ENCODE measurements around the gene MTMR10. TPM values are rescaled to one million over a fixed set of nuclear protein-coding genes. Genes with fewer than 3 reads are reported as not detected.
A peak's percentile ranks its signal among the peaks of the same experiment; 100 is the strongest.

Gene MTMR10, protein sequence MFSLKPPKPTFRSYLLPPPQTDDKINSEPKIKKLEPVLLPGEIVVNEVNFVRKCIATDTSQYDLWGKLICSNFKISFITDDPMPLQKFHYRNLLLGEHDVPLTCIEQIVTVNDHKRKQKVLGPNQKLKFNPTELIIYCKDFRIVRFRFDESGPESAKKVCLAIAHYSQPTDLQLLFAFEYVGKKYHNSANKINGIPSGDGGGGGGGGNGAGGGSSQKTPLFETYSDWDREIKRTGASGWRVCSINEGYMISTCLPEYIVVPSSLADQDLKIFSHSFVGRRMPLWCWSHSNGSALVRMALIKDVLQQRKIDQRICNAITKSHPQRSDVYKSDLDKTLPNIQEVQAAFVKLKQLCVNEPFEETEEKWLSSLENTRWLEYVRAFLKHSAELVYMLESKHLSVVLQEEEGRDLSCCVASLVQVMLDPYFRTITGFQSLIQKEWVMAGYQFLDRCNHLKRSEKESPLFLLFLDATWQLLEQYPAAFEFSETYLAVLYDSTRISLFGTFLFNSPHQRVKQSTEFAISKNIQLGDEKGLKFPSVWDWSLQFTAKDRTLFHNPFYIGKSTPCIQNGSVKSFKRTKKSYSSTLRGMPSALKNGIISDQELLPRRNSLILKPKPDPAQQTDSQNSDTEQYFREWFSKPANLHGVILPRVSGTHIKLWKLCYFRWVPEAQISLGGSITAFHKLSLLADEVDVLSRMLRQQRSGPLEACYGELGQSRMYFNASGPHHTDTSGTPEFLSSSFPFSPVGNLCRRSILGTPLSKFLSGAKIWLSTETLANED
- polyA plus RNA-seq (2011; rRNA removed) = 19.3 and 23.1 TPM in 2 replicates
- polyA plus RNA-seq (2012; cell fraction: cytosol; rRNA removed) = 4.1 and 5.1 TPM in 2 replicates
- 3.7 and 5.8 TPM in 2 replicates for polyA plus RNA-seq (2012; cell fraction: nucleus; rRNA removed)
- polyA plus RNA-seq (2017; fragmentation: RNase III; extraction: RNeasy Plus Mini Kit Qiagen cat#74134 plus additional on column Dnase treatment) = 11.5 to 11.9 TPM (median 11.6 TPM) in 3 replicates
- polyA minus RNA-seq (2011; rRNA and poly(A)+ RNA removed) = 12.2 and 13.2 TPM in 2 replicates

DNA sequence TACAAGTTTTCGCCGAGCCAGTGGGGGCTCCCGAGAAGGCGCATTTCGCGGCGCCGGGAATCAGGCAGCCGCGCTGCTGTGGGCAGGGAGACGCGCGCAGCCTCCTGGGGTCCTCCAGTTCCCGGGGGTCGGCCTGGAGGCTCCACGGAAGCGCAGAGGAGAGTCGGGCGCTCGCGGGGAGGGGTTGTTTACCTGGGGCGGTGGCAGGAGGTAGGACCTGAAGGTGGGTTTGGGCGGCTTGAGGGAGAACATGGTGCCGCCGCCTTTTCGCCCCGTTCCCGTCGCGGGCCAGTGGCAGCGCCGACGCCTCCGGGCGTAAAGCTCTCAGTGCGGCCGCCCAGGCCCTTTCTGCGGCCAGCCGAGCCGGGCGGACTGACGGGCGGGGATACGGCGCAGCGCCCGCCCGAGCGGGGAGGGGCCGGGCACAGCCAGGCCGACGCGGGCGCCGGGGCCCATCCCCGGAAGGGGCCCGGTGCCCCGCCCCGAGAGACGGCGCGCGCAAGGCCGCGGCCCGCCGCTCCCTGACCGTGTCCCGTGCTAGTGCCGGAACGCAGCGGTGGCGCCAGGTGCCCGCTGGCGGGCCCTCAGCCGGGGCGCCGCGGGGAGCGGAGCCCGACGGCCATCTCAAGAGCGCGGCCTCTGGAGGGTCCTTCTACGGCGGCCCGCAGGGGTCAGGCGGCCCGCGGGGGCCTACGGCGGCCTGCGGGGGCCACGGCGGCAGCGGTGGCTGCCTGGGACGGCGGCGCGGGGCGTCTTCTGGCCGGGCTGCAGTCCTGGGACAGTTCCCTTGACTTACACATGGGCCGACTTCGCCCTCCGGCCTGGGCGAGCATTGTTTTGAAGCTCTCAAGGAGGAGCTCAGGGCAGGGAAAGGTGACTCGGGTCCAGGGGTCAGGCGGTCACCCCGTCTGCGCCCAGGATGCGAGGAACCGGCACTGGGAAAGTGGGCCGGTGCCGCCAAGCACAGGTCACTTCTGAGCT is at the start of gene MTMR10:
MTMR10 (minus strand) TSS at position 374 of the 981 bp plus-strand sequence; CDS start at position 252, 122 bp downstream.
- POLR2A ChIA-PET = interaction anchor here (0.6 to 2.2 kb wide), 16 partner anchors 8 to 497 kb away, joined by 3 to 17 read pairs (median 3); no protein-coding TSS in a partner anchor
- H3K4me3 ChIP-seq = peak within 1 kb of the TSS; percentile 78
- H3K4me2 ChIP-seq = peak within 1 kb of the TSS; percentile 86
- DNase-seq (ENCODE audit: low read depth in 1 of 2, low spot score in 1 of 2) (peak; percentile 77 to 82), FAIRE-seq (no peak), ATAC-seq (peak; percentile 92 to 95)
- CTCF ChIA-PET = interaction anchor here (0.6 to 2.1 kb wide), 7 partner anchors 12 to 138 kb away, joined by 3 to 6 read pairs (median 3); no protein-coding TSS in a partner anchor
- no peaks in the 10 kb centered on the region for H3K9me3 ChIP-seq
- 1% methylated on average over 44 of the region's 114 CpGs for WGBS (ENCODE audit: missing lambda C conversion rate)
- H3K4me1 ChIP-seq = peaks cover 30% of the 10 kb centered on the region
- H3K27ac ChIP-seq = peak within 1 kb of the TSS; percentile 93 to 96
- TF ChIP-seq NFE2L2 (conservative IDR thresholded peaks at IDR 0.05; ENCODE audit: low read length) = no peak
- peak; percentile 84 for TF ChIP-seq POLR2A (IDR thresholded peaks at IDR 0.05; ENCODE audit: low read length)
- peak; percentile 61; the same call in 1 of the 2 replicates for TF ChIP-seq HOXB13 (CRISPR knock-in tag; IDR thresholded peaks at IDR 0.05; ENCODE audit: low read depth)
- TF ChIP-seq RFX5 (IDR thresholded peaks at IDR 0.05) = no peak
- no peak for TF ChIP-seq KDM1A (IDR thresholded peaks at IDR 0.05; ENCODE audit: low read depth)
- TF ChIP-seq HOXB5 (CRISPR knock-in tag; IDR thresholded peaks at IDR 0.05) = peak; percentile 86; the same call in 1 of the 2 replicates
- no peak for TF ChIP-seq HOXA7 (CRISPR knock-in tag; IDR thresholded peaks at IDR 0.05)
- TF ChIP-seq RARB (CRISPR knock-in tag; IDR thresholded peaks at IDR 0.05) = no peak
- TF ChIP-seq RNF2 (IDR thresholded peaks at IDR 0.05; ENCODE audit: borderline replicate concordance, low read depth) = no peak
- no peak for TF ChIP-seq CBX2 (IDR thresholded peaks at IDR 0.05; ENCODE audit: borderline replicate concordance, low read depth)
- peak in 1 of 2 experiments; percentile 17; a peak in 2 of 5 replicates for TF ChIP-seq RAD21 (conservative IDR thresholded peaks at IDR 0.05 in 1 of 2, IDR thresholded peaks at IDR 0.05 in 1 of 2)
- no peak for TF ChIP-seq EP300 (IDR thresholded peaks at IDR 0.05)
- TF ChIP-seq, protein P1, sequence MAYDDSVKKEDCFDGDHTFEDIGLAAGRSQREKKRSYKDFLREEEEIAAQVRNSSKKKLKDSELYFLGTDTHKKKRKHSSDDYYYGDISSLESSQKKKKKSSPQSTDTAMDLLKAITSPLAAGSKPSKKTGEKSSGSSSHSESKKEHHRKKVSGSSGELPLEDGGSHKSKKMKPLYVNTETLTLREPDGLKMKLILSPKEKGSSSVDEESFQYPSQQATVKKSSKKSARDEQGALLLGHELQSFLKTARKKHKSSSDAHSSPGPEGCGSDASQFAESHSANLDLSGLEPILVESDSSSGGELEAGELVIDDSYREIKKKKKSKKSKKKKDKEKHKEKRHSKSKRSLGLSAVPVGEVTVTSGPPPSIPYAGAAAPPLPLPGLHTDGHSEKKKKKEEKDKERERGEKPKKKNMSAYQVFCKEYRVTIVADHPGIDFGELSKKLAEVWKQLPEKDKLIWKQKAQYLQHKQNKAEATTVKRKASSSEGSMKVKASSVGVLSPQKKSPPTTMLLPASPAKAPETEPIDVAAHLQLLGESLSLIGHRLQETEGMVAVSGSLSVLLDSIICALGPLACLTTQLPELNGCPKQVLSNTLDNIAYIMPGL (CRISPR knock-in tag; IDR thresholded peaks at IDR 0.05; ENCODE audit: borderline replicate concordance) = peak; percentile 42; the same call in 1 of the 2 replicates
- no peak for TF ChIP-seq CBX8 (IDR thresholded peaks at IDR 0.05)
- TF ChIP-seq MAZ (IDR thresholded peaks at IDR 0.05; ENCODE audit: borderline replicate concordance, low read depth, low read length) = peak; percentile 68; the same call in 1 of the 2 replicates
- TF ChIP-seq PHF8 (IDR thresholded peaks at IDR 0.05; ENCODE audit: borderline replicate concordance, low read depth) = peak; percentile 90
- TF ChIP-seq BHLHE40 (IDR thresholded peaks at IDR 0.05; ENCODE audit: low read depth, low read length) = no peak
- TF ChIP-seq NR3C1 (IDR thresholded peaks at IDR 0.05) = no peak
- TF ChIP-seq, protein P2, sequence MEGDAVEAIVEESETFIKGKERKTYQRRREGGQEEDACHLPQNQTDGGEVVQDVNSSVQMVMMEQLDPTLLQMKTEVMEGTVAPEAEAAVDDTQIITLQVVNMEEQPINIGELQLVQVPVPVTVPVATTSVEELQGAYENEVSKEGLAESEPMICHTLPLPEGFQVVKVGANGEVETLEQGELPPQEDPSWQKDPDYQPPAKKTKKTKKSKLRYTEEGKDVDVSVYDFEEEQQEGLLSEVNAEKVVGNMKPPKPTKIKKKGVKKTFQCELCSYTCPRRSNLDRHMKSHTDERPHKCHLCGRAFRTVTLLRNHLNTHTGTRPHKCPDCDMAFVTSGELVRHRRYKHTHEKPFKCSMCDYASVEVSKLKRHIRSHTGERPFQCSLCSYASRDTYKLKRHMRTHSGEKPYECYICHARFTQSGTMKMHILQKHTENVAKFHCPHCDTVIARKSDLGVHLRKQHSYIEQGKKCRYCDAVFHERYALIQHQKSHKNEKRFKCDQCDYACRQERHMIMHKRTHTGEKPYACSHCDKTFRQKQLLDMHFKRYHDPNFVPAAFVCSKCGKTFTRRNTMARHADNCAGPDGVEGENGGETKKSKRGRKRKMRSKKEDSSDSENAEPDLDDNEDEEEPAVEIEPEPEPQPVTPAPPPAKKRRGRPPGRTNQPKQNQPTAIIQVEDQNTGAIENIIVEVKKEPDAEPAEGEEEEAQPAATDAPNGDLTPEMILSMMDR (IDR thresholded peaks at IDR 0.05) = no peak
- no peak for TF ChIP-seq ZFP36 (IDR thresholded peaks at IDR 0.05; ENCODE audit: borderline replicate concordance, partially characterized antibody)
- TF ChIP-seq POLR2AphosphoS2 (conservative IDR thresholded peaks at IDR 0.05; ENCODE audit: low read length) = no peak
- TF ChIP-seq, protein P3, sequence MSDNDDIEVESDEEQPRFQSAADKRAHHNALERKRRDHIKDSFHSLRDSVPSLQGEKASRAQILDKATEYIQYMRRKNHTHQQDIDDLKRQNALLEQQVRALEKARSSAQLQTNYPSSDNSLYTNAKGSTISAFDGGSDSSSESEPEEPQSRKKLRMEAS (IDR thresholded peaks at IDR 0.05) = no peak; the same call in 1 of the 2 replicates
- TF ChIP-seq, protein P4, sequence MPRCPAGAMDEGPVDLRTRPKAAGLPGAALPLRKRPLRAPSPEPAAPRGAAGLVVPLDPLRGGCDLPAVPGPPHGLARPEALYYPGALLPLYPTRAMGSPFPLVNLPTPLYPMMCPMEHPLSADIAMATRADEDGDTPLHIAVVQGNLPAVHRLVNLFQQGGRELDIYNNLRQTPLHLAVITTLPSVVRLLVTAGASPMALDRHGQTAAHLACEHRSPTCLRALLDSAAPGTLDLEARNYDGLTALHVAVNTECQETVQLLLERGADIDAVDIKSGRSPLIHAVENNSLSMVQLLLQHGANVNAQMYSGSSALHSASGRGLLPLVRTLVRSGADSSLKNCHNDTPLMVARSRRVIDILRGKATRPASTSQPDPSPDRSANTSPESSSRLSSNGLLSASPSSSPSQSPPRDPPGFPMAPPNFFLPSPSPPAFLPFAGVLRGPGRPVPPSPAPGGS (IDR thresholded peaks at IDR 0.05) = peak; percentile 97
- no peak for TF ChIP-seq ESRRA (IDR thresholded peaks at IDR 0.05; ENCODE audit: borderline replicate concordance, low read length)
- TF ChIP-seq, protein P5, sequence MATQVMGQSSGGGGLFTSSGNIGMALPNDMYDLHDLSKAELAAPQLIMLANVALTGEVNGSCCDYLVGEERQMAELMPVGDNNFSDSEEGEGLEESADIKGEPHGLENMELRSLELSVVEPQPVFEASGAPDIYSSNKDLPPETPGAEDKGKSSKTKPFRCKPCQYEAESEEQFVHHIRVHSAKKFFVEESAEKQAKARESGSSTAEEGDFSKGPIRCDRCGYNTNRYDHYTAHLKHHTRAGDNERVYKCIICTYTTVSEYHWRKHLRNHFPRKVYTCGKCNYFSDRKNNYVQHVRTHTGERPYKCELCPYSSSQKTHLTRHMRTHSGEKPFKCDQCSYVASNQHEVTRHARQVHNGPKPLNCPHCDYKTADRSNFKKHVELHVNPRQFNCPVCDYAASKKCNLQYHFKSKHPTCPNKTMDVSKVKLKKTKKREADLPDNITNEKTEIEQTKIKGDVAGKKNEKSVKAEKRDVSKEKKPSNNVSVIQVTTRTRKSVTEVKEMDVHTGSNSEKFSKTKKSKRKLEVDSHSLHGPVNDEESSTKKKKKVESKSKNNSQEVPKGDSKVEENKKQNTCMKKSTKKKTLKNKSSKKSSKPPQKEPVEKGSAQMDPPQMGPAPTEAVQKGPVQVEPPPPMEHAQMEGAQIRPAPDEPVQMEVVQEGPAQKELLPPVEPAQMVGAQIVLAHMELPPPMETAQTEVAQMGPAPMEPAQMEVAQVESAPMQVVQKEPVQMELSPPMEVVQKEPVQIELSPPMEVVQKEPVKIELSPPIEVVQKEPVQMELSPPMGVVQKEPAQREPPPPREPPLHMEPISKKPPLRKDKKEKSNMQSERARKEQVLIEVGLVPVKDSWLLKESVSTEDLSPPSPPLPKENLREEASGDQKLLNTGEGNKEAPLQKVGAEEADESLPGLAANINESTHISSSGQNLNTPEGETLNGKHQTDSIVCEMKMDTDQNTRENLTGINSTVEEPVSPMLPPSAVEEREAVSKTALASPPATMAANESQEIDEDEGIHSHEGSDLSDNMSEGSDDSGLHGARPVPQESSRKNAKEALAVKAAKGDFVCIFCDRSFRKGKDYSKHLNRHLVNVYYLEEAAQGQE (IDR thresholded peaks at IDR 0.05) = no peak; the same call in 1 of the 2 replicates

Data from A549 (cell line).